PC-9 (cell line): Measurements from ENCODE around the gene CDC42EP2. TPM values are rescaled to one million over a fixed set of nuclear protein-coding genes. Genes with fewer than 3 reads are reported as not detected.

Source experiments
- BruUV-seq: library from RNA; stranded (reverse); fragments of 400-500 nt; replicated peaks from 2 replicates; lab custom pipeline; 2021; lab: Mats Ljungman, UMichigan
- CTCF ChIA-PET: fragments of 300-600 bp; sonication (Branson Sonifier 250); formaldehyde crosslinking; loops from one replicate; lab custom pipeline; 2022; ENCODE audit warnings: antibody characterized with exemption; lab: Charles Lee
- POLR2A ChIA-PET: fragments of 300-600 bp; sonication (Branson Sonifier 250); formaldehyde crosslinking; loops from one replicate; lab custom pipeline; 2022; ENCODE audit warnings: antibody characterized with exemption; ENCODE audit not compliant: unreplicated experiment; lab: Charles Lee
- DNase-seq, 2 experiments: peaks; one replicate each; pipeline versions ENCODE4 v3.0.0 to v3.0.0-alpha.2; 2015 to 2022; ENCODE audit warnings: mixed read lengths in 1 of 2
- H2AFZ ChIP-seq: fragments of 200-600 bp; sonication (generic); 2 replicates; pipeline ENCODE4 v1.8.1; 2017; ENCODE audit warnings: antibody characterized with exemption
- H3F3A ChIP-seq: fragments of 200-600 bp; sonication (generic); 2 replicates; pipeline ENCODE4 v1.8.1; 2017; ENCODE audit warnings: antibody characterized with exemption, mild to moderate bottlenecking, low read depth; ENCODE audit not compliant: insufficient read depth
- H3K27ac ChIP-seq: fragments of 200-600 bp; sonication (generic); 2 replicates; pipeline ENCODE4 v1.6.1; 2016; ENCODE audit warnings: mixed run types
- H3K27me3 ChIP-seq: fragments of 200-600 bp; sonication (generic); 2 replicates; pipeline ENCODE4 v1.6.1; 2016; ENCODE audit warnings: low read depth, mixed run types; ENCODE audit not compliant: insufficient read depth
- H3K36me3 ChIP-seq: fragments of 200-600 bp; sonication (generic); 2 replicates; pipeline ENCODE4 v1.6.1; 2016; ENCODE audit warnings: low read depth, mixed run types
- H3K4me1 ChIP-seq: fragments of 200-600 bp; sonication (generic); replicated peaks from 2 replicates; pipeline ENCODE4 v1.6.1; 2016; ENCODE audit warnings: mixed run types; ENCODE audit not compliant: insufficient read depth
- H3K4me2 ChIP-seq: fragments of 200-600 bp; sonication (generic); 2 replicates; pipeline ENCODE4 v1.6.1; 2017; ENCODE audit warnings: mixed run types
- H3K4me3 ChIP-seq: fragments of 200-600 bp; sonication (generic); 2 replicates; pipeline ENCODE4 v1.6.1; 2016; ENCODE audit warnings: mixed run types
- H3K79me2 ChIP-seq: fragments of 200-600 bp; sonication (generic); 2 replicates; pipeline ENCODE4 v1.6.1; 2017; ENCODE audit warnings: low read depth, mixed run types
- H3K9me2 ChIP-seq: fragments of 200-600 bp; sonication (generic); 2 replicates; pipeline ENCODE4 v1.8.1; 2017; ENCODE audit warnings: mild to moderate bottlenecking; ENCODE audit not compliant: insufficient read depth
- H3K9me3 ChIP-seq: fragments of 200-600 bp; sonication (generic); 2 replicates; pipeline ENCODE4 v1.8.1; 2016; ENCODE audit warnings: low read depth; ENCODE audit not compliant: insufficient read depth
- H4K20me1 ChIP-seq: fragments of 200-600 bp; sonication (generic); 2 replicates; pipeline ENCODE4 v1.8.1; 2017; ENCODE audit not compliant: insufficient read depth
- CTCF ChIP-seq: fragments of 200-600 bp; sonication (generic); conservative IDR thresholded peaks from 2 replicates; pipeline ENCODE4 v1.6.1; 2017; ENCODE audit warnings: mixed run types, antibody characterized with exemption, mild to moderate bottlenecking, moderate library complexity
- EZH2 ChIP-seq: fragments of 200-600 bp; sonication (generic); IDR thresholded peaks from 2 replicates; pipeline ENCODE4 v1.8.0; 2017; ENCODE audit warnings: antibody characterized with exemption, low read depth
- intact Hi-C: fragments of 100-400 bp; cut with micrococcal nuclease; formaldehyde crosslinking; loops from one replicate; pipeline ENCODE4 v1.10.0; 2022; ENCODE audit not compliant: unreplicated experiment
- total RNA-seq: library from RNA; stranded (reverse); gene quantifications from 2 replicates; pipeline ENCODE4 v1.2.3, GENCODE V29; 2021

Gene CDC42EP2
- total RNA-seq, 1 experiment from 2014 or later: 20.8 TPM

- no peak overlapping the region for H3K4me3 ChIP-seq
- peaks cover 19% of the 10 kb centered on the region for H3K36me3 ChIP-seq
- H3K9me2 ChIP-seq: no peaks in the 10 kb centered on the region
- no peak for DNase-seq
- H3K27me3 ChIP-seq: no peaks in the 10 kb centered on the region
- ChIA-PET CTCF (interaction anchor here (0.6 kb wide), 1 partner anchor 184 kb away, joined by 6 read pairs; no protein-coding TSS in a partner anchor), POLR2A (interaction anchor here (0.6 kb wide), 1 partner anchor 10 kb away, joined by 10 read pairs; no protein-coding TSS in a partner anchor)
- TF ChIP-seq EZH2 (no peak), CTCF (no peak)
- peaks cover 23% of the 10 kb centered on the region for H3K4me1 ChIP-seq
- H3K4me2 ChIP-seq: no peak overlapping the region
- peaks cover 55% of the 10 kb centered on the region for H3K79me2 ChIP-seq
- no peak overlapping the region for H3K27ac ChIP-seq
- H3F3A ChIP-seq: peaks cover 55% of the 10 kb centered on the region; the same call in 1 of the 2 replicates
- intact Hi-C loops: no loop called here
- BruUV-seq: no TSS peak
- peaks cover 41% of the 10 kb centered on the region for H4K20me1 ChIP-seq
- H2AFZ ChIP-seq: no peak overlapping the region
- no peaks in the 10 kb centered on the region for H3K9me3 ChIP-seq
These were observed 5.9 kb downstream of the CDC42EP2 start for GRCh38 chr11:65320386-65321075.

- Histone ChIP-seq H3K4me1 (peaks cover 21% of the 10 kb centered on the region), H4K20me1 (peaks cover 41% of the 10 kb centered on the region), H3K27me3 (no peaks in the 10 kb centered on the region), H3K36me3 (peaks cover 19% of the 10 kb centered on the region), H3K9me2 (no peaks in the 10 kb centered on the region), H3F3A (peaks cover 51% of the 10 kb centered on the region; the same call in 1 of the 2 replicates), H3K4me3 (no peak overlapping the region), H3K4me2 (no peak overlapping the region), H3K9me3 (no peaks in the 10 kb centered on the region), H3K27ac (no peak overlapping the region), H3K79me2 (peaks cover 50% of the 10 kb centered on the region), H2AFZ (no peak overlapping the region)
- TF ChIP-seq CTCF: no peak
- no peak for TF ChIP-seq EZH2
- ChIA-PET POLR2A (interaction anchor here (0.6 kb wide), 1 partner anchor 10 kb away, joined by 10 read pairs; no protein-coding TSS in a partner anchor), CTCF (interaction anchor here (0.6 kb wide), 2 partner anchors 46 to 184 kb away, joined by 6 to 7 read pairs; no protein-coding TSS in a partner anchor)
- BruUV-seq: no TSS peak
- no peak for DNase-seq
- intact Hi-C loops: no loop called here
These were observed 6.4 kb downstream of the CDC42EP2 start for GRCh38 chr11:65321076-65321475.

GRCh38 chr11:65321828-65322485 is 7.3 kb downstream of the CDC42EP2 start:
- Histone ChIP-seq H3F3A (peaks cover 51% of the 10 kb centered on the region; the same call in 1 of the 2 replicates), H3K4me2 (no peak overlapping the region), H3K9me2 (no peaks in the 10 kb centered on the region), H3K4me3 (no peak overlapping the region), H3K27me3 (no peaks in the 10 kb centered on the region), H4K20me1 (peaks cover 41% of the 10 kb centered on the region), H3K79me2 (peaks cover 41% of the 10 kb centered on the region), H3K4me1 (peaks cover 12% of the 10 kb centered on the region), H3K36me3 (peaks cover 19% of the 10 kb centered on the region), H3K27ac (no peak overlapping the region), H3K9me3 (no peaks in the 10 kb centered on the region), H2AFZ (no peak overlapping the region)
- intact Hi-C loops: no loop called here
- no TSS peak for BruUV-seq
- ChIA-PET POLR2A (interaction anchor here (0.6 kb wide), 1 partner anchor 186 kb away, joined by 4 read pairs; no protein-coding TSS in a partner anchor), CTCF (no interaction called here)
- no peak for DNase-seq
- TF ChIP-seq EZH2 (no peak), CTCF (no peak)
